ENCODE data around the gene ABCA8.
"Not testable (repeated sequence)": the region's sequence is repeated elsewhere in the genome, so short reads cannot be mapped to it uniquely, and the experiment has no call there.

ABCA8 gene

GRCh38 chr17:68865584-68865983 lies 89.6 kb downstream of the ABCA8 start:
- no peak for DNase-seq

DNA sequence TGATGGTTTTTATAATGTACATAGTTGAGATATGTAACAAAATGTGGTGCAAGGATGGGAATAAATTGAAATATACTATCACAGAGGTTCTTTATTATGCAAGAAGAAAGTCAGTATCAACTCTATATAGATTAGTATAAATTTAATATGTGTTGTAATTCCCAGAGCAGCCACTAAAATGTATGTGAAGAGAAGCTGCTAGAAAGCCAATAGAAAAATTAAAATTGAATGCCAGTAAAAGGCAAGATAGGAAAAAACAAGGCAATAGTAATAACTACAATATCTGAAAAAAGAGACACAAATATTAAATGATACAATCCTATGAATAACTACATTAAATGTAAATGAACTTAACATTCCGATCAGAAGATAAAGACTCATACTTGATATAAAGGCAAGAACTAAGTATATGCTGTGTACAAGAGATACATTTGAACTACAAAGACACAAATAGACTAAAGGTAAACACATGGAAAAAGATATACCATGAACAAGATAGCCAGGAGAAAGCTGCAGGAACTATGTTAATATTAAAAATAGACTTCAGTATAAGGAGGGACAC lies 92.0 kb downstream of the ABCA8 start:
- no peak for DNase-seq

DNA sequence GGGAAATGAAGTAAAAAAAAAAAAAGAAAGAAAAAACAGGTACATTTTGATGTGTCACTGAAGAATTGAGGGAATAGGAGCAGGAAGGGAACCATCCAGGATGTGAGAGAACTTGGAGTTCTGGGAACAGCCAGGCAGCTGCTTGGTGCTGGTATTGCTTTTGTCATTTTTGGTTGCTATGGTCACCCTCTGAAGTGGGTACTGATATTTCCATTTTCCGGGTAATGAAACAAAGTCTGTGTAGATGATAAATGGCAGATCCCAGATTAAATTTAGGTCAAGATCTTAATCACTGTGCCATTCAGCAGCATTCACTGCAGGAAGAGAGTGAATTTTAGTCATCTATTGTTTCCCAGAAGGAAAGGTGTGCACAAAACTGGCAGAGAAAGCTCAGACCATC lies 93.6 kb downstream of the ABCA8 start:
- no peak for DNase-seq

DNA sequence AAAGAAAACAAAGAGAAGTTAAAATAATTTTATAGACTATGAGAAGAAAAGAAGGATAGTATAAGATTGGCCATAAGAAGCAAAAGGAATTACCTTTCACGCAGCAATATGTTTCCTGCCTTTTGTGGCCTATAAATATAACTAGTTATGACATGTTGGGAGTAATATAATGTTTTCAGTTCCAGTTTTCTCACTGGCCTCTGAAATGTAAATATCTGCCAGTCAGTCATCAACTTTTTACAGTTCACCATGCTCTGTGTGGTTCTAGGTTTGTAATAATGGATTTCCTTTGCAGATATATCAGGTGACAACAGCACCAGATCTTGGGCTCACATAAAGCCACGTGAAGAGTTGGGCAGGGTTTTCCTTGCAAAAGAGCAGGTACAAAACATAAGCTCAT lies 94.3 kb downstream of the ABCA8 start:
- no peak for DNase-seq

- no peak for DNase-seq
Measured at GRCh38 chr17:68854452-68854851, 100.7 kb downstream of the ABCA8 start.

DNA sequence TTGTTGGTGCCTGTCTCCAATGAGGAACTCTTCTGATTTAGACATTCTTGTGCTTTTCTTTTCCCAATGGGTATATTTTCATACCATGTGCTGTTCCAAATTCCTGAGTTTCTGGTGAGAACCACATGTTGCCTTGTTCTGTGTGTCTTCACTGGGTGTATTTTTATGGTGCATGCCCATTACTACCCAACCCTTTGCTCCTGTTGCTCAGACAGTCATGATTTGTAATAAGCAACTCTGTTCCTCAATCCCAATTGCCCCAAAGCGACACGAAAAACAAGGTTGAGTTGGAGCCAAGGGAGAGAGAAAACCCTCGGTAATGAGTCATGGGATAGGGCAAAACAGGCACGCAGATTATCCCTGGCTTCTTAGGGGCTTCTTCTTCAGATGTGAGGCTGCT lies 101.8 kb downstream of the ABCA8 start:
- DNase-seq: no peak

GRCh38 chr17:68853036-68853435 lies 102.2 kb downstream of the ABCA8 start:
- DNase-seq: no peak

GRCh38 chr17:68851890-68852289 lies 103.3 kb downstream of the ABCA8 start:
- no peak for DNase-seq

DNA sequence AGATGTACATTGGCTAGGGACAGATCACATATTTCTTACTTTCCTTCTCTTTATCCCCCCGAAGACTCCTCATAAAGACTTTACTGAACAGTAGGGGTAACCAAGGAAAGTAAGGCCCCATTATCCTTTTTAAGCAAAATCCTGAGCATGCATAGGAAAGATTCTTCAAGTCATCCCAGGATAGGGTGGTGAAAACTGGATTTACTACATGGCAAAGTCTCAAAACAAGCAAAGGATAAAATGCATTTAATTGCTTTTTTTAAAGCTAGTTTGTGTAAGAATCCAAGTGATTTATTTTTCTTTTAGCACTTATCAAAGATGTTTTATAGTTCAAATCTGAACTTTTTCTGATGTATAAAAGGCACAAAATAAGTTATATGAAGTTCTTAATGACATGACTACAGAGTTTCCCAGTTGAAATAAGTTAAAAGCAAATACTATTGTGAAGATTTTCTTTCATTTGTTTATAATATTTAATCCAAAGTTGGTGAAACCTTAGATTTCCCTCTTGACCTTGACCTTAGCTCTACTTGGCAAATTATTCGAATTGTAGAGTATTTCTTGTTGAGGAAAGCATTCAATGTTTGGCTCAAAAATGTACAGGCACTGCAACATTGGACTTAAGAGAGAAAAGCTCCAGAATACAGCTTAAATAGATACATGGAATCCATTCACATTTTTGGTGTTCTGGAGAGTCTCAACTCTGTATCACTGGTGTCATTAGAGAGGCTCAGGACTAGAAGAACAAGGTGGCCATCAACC lies 104.3 kb downstream of the ABCA8 start:
- no peak for DNase-seq

DNA sequence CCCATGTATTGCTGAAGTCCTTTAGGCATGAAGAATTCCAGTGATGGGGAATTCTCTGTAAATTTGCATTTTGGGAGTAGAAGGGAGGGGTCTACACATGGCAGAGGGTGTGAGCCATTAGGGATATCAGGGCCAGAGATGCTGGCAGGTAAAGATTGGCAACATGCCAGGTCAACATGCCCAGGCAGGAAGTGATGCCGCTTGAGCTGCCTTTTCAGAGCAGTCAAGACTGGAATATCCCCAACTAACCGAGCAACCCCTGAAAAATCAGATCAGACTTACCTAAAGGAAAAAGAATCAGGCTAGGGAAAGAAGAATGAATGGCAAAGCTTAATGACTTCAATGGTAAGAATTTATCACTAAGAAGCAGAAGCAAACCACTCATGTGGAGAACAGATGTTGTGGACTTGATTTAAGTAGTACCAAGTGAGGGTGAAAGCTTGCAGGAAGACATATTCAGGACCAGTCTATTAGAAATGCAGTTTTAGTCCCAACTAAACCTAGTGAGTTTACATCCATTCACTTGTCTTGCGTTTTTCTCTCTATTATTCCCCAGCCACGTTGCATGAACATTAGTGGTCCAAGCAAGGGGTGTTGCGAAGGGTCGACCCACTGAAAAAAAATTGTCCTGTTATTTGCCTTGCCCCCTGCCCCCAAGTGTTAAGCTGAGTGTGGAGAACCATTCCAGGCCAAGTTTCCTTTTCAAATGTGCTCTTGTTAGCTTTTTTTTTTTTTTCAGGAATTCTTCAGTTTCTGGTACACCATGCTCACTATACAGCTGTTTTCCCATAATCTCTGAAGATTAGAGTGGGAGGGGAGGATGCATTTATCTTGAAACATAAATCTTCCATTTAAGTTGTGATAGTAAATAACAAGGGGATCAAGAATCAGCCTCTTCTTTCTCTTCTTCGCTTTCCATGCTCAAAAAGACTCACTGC lies 105.2 kb downstream of the ABCA8 start:
- no peak for DNase-seq

DNA sequence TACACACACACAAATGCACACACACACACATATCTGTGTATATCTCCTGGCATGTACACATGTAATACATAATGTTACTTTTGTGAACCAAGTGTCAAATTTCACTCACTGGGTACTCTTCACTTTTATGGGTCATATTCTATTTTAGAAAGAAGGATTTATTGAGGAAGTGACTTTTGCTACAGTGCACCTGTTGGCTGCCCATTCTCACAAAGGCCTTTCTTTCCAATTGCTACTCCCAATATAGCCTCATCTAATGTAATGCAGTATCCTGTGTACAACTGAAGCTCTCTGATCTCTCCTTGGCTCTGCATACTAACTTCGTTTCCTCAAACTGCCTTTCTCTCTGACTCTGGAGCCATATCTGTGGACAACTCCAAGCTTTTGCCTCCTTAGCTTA lies 107.5 kb downstream of the ABCA8 start:
- DNase-seq: no peak

DNA sequence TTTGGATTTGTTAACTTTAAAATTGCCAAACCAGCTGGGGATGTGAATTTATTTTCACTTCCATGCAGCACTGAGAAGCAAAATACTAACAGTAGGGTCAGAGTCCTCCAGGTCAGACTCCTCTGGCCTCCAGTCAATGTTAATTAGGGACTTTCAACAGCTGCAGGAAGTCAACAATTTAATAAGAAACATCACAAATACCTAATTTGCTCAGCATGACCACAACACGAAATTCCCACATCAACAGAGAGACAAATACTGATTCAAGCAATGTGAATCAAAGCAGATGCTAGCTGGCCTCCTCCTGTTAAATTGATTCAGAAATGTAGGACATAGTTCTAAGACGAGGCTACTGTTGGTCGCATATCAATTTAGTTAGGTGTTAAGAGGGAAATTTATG lies 111.7 kb downstream of the ABCA8 start:
- no peak for DNase-seq

DNA sequence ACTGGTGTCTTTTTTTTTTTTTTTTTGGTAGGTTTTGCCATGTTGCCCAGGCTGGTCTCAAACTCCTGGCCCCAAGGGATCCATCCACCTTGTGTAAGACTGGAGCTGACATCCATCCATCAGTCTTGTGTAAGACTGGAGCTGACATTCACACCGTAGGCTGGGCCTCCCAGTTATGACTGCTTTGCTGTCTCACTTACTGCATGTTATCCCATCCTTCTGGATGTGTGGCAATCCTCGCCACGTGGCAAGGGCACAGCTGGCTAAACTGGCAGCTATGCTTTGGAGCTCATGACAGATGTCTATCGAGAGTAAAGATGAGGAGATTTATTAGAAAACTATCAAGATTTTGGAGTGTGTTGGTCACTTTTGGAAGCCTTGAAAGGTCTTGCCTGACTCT lies 115.1 kb downstream of the ABCA8 start:
- DNase-seq: no peak

- DNase-seq: no peak
Measured at GRCh38 chr17:68835071-68835470, 120.1 kb downstream of the ABCA8 start.

DNA sequence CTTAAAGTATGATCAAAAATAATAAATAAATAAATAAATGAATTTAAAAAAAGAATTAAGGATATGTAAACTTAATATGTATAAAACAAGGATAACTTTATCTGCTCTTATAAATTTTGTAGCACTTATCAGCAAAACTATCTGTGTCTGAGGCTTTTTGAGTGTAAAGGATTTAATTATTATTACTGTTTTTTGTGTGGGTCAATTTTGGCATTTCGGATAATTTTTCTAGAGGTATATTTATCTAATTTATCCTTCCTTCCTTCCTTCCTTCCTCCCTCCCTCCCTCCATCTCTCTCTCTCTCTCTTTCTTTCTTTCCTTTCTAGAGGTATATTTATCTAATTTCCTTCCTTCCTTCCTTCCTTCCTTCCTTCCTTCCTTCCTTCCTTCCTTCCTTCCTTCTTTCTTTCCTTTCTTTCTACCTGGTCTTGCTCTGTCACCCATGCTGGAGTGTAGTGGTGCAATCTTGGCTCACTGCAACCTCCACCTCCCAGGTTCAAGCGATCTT lies 120.8 kb downstream of the ABCA8 start:
- DNase-seq: no peak

GRCh38 chr17:68832109-68832802 lies 122.9 kb downstream of the ABCA8 start:
- DNase-seq: no peak

DNA sequence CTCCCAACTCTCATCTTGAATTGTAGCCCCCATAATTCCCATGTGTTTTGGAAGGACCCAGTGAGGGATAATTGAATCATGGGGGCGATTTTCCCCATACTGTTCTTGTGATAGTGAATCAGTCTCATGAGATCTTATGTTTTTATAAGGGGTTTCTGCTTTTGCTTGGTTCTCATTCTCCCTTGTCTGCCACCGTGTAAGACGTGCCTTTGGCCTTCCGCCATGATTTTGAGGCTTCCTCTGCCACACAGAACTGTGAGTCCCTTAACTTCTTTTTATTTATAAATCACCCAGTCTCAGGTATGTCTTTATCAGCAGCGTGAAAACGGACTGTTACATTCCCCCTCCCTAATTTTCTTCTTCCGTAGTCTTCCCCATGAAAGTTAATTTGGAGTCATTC lies 124.0 kb downstream of the ABCA8 start:
- no peak for DNase-seq

- no peak for DNase-seq
Measured at GRCh38 chr17:68830313-68830712, 124.9 kb downstream of the ABCA8 start.

DNA sequence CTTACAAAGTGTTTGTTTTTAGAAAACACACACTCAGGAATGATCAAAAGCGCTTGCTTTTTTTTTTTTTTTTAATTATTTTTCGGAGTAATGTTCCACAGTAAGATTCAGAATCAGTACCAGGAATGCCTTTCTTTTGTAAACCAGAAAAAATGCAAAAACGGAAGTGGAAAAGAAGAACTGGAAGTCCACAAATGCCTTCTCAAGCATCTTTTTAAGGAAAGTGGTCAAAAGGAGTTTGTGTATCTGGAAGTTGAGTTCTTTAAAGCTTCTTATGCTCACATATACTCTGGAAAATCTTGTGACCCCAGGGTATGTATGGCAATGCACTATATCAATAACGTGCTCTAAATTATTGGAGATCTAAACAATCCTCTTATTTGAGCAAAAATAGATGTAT lies 126.0 kb downstream of the ABCA8 start:
- no peak for DNase-seq

DNA sequence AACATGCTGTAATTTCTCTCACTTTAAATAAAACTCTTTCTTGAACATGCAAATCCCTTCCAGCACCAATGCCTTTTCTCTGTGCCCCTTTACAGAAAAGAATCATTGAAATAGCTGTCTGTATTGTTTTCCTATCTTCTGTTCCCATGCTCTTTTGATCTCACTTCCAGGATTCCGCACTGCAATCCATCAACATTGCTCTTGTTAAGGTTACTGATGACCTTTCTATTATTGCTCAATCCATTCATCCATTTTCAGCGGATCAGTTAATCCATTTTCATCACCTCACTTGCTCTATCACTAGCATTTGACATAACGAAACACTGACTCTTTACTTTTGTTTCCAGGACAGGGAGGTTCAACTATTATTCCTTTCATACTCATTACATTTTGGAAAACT lies 130.5 kb downstream of the ABCA8 start:
- no peak for DNase-seq

GRCh38 chr17:68824185-68824584 lies 131.0 kb downstream of the ABCA8 start:
- DNase-seq: not testable (repeated sequence)

- DNase-seq: no peak
Measured at GRCh38 chr17:68822719-68823289, 132.4 kb downstream of the ABCA8 start.

All from stimulated activated CD4-positive, alpha-beta T cell treated with anti-CD3 and anti-CD28 coated beads, Interleukin-12 subunit alpha, Interleukin-12 subunit beta, amount 100 ng/mL, for 4 hours (primary cell).